GM19023 (cell line): ENCODE results near the gene COL8A1.

Source experiments
- ATAC-seq: cut with Tn5 transposase; IDR thresholded peaks from one replicate; pipeline ENCODE4 v1.9.1; 2021; ENCODE audit warnings: mild to moderate bottlenecking, moderate library complexity; ENCODE audit not compliant: unreplicated experiment

The COL8A1 gene

GRCh38 chr3:99669879-99670555, 31.6 kb downstream of the COL8A1 start:
- ATAC-seq, result no peak

GRCh38 chr3:99670556-99670950, 32.2 kb downstream of the COL8A1 start:
- ATAC-seq, result no peak

GRCh38 chr3:99674086-99674789, 35.8 kb downstream of the COL8A1 start:
- no peak for ATAC-seq

- ATAC-seq, result no peak
Observed at GRCh38 chr3:99678023-99678422, 39.6 kb downstream of the COL8A1 start.

GRCh38 chr3:99678896-99679295, 40.5 kb downstream of the COL8A1 start:
- ATAC-seq, result no peak

GRCh38 chr3:99681512-99681911, 43.1 kb downstream of the COL8A1 start:
- peak; percentile 88 for ATAC-seq

GRCh38 chr3:99681976-99682375, 43.6 kb downstream of the COL8A1 start:
- no peak for ATAC-seq

GRCh38 chr3:99683465-99683864, 45.1 kb downstream of the COL8A1 start:
- no peak for ATAC-seq

GRCh38 chr3:99683876-99684275, 45.5 kb downstream of the COL8A1 start:
- ATAC-seq, result no peak

- no peak for ATAC-seq
Observed at GRCh38 chr3:99684644-99685043, 46.2 kb downstream of the COL8A1 start.

GRCh38 chr3:99686469-99686868, 48.1 kb downstream of the COL8A1 start:
- no peak for ATAC-seq

GRCh38 chr3:99686955-99687612, 48.7 kb downstream of the COL8A1 start:
- peak; percentile 72 for ATAC-seq

- no peak for ATAC-seq
Observed at GRCh38 chr3:99690761-99691369, 52.5 kb downstream of the COL8A1 start.

- ATAC-seq, result no peak
Observed at GRCh38 chr3:99693636-99694035, 55.2 kb downstream of the COL8A1 start.

- no peak for ATAC-seq
Observed at GRCh38 chr3:99696497-99696896, 58.1 kb downstream of the COL8A1 start.

- no peak for ATAC-seq
Observed at GRCh38 chr3:99697250-99697649, 58.9 kb downstream of the COL8A1 start.

GRCh38 chr3:99698932-99699331, 60.5 kb downstream of the COL8A1 start:
- ATAC-seq, result no peak

- ATAC-seq, result no peak
Observed at GRCh38 chr3:99699841-99700240, 61.4 kb downstream of the COL8A1 start.

- ATAC-seq, result no peak
Observed at GRCh38 chr3:99700631-99701268, 62.4 kb downstream of the COL8A1 start.

- ATAC-seq, result no peak
Observed at GRCh38 chr3:99702953-99703943, 64.9 kb downstream of the COL8A1 start.
